ENCODE measurements around the gene ST3GAL5.

Gene ST3GAL5

GRCh38 chr2:85853499-85854165, 35.2 kb downstream of the ST3GAL5 start:
- Histone ChIP-seq H3K4me3 (replicated peaks; ENCODE audit: low read depth, low read length) (peak overlapping the region; percentile 24; the same call in 1 of the 2 replicates), H3K27me3 (replicated peaks; ENCODE audit: control insufficient read depth, insufficient read depth, low read length) (no peaks in the 10 kb centered on the region), H3K36me3 (ENCODE audit: control insufficient read depth, insufficient read depth, low read length) (no peaks in the 10 kb centered on the region)
- no peak for DNase-seq (ENCODE audit: extremely low read depth, insufficient read length)
- TF ChIP-seq, protein P1, sequence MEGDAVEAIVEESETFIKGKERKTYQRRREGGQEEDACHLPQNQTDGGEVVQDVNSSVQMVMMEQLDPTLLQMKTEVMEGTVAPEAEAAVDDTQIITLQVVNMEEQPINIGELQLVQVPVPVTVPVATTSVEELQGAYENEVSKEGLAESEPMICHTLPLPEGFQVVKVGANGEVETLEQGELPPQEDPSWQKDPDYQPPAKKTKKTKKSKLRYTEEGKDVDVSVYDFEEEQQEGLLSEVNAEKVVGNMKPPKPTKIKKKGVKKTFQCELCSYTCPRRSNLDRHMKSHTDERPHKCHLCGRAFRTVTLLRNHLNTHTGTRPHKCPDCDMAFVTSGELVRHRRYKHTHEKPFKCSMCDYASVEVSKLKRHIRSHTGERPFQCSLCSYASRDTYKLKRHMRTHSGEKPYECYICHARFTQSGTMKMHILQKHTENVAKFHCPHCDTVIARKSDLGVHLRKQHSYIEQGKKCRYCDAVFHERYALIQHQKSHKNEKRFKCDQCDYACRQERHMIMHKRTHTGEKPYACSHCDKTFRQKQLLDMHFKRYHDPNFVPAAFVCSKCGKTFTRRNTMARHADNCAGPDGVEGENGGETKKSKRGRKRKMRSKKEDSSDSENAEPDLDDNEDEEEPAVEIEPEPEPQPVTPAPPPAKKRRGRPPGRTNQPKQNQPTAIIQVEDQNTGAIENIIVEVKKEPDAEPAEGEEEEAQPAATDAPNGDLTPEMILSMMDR (IDR thresholded peaks at IDR 0.05; ENCODE audit: insufficient read depth, low read length, poor library complexity, severe bottlenecking) = no peak

- DNase-seq (ENCODE audit: extremely low read depth, insufficient read length) = peak; percentile 55
- TF ChIP-seq, protein P1 (IDR thresholded peaks at IDR 0.05; ENCODE audit: insufficient read depth, low read length, poor library complexity, severe bottlenecking) = no peak
- Histone ChIP-seq H3K4me3 (replicated peaks; ENCODE audit: low read depth, low read length) (peak overlapping the region; percentile 4; the same call in 1 of the 2 replicates), H3K27me3 (replicated peaks; ENCODE audit: control insufficient read depth, insufficient read depth, low read length) (no peaks in the 10 kb centered on the region), H3K36me3 (ENCODE audit: control insufficient read depth, insufficient read depth, low read length) (no peaks in the 10 kb centered on the region)
Observed at GRCh38 chr2:85852937-85853498, 35.8 kb downstream of the ST3GAL5 start.

- peak overlapping the region; percentile 4; the same call in 1 of the 2 replicates for H3K4me3 ChIP-seq (replicated peaks; ENCODE audit: low read depth, low read length)
- H3K36me3 ChIP-seq (ENCODE audit: control insufficient read depth, insufficient read depth, low read length) = no peaks in the 10 kb centered on the region
- DNase-seq (ENCODE audit: extremely low read depth, insufficient read length) = no peak
- TF ChIP-seq, protein P1 (IDR thresholded peaks at IDR 0.05; ENCODE audit: insufficient read depth, low read length, poor library complexity, severe bottlenecking) = no peak
- no peaks in the 10 kb centered on the region for H3K27me3 ChIP-seq (replicated peaks; ENCODE audit: control insufficient read depth, insufficient read depth, low read length)
Observed at GRCh38 chr2:85852152-85852840, 36.5 kb downstream of the ST3GAL5 start.

GRCh38 chr2:85851253-85852151, 37.3 kb downstream of the ST3GAL5 start:
- H3K36me3 ChIP-seq (ENCODE audit: control insufficient read depth, insufficient read depth, low read length) = no peaks in the 10 kb centered on the region
- DNase-seq (ENCODE audit: extremely low read depth, insufficient read length) = peak; percentile 36
- TF ChIP-seq, protein P1 (IDR thresholded peaks at IDR 0.05; ENCODE audit: insufficient read depth, low read length, poor library complexity, severe bottlenecking) = no peak
- no peak overlapping the region; the same call in 1 of the 2 replicates for H3K4me3 ChIP-seq (replicated peaks; ENCODE audit: low read depth, low read length)
- no peaks in the 10 kb centered on the region for H3K27me3 ChIP-seq (replicated peaks; ENCODE audit: control insufficient read depth, insufficient read depth, low read length)

- no peak overlapping the region for H3K4me3 ChIP-seq (replicated peaks; ENCODE audit: low read depth, low read length)
- TF ChIP-seq, protein P1 (IDR thresholded peaks at IDR 0.05; ENCODE audit: insufficient read depth, low read length, poor library complexity, severe bottlenecking) = no peak
Observed at GRCh38 chr2:85850451-85850850, 38.3 kb downstream of the ST3GAL5 start.

More at GRCh38 chr2:85850451-85850850, 38.3 kb downstream of the ST3GAL5 start:
- no peaks in the 10 kb centered on the region for H3K27me3 ChIP-seq (replicated peaks; ENCODE audit: control insufficient read depth, insufficient read depth, low read length)
- H3K36me3 ChIP-seq (ENCODE audit: control insufficient read depth, insufficient read depth, low read length) = no peaks in the 10 kb centered on the region
- no peak for DNase-seq (ENCODE audit: extremely low read depth, insufficient read length)

Measured in GM06990 (cell line).